H9 (cell line): ENCODE measurements around the gene NPAS3. TPM values are rescaled to one million over a fixed set of nuclear protein-coding genes. Genes with fewer than 3 reads are reported as not detected.

ENCODE experiments used
- DNase-seq: peaks from one replicate; pipeline ENCODE4 v3.0.0-alpha.2; 2017
- H2AFZ ChIP-seq: one replicate; pipeline ENCODE4 v1.6.1; 2013; ENCODE audit warnings: mild to moderate bottlenecking, low read length, control low read depth, moderate library complexity
- H2AK5ac ChIP-seq: 2 replicates; pipeline ENCODE4 v1.6.1; 2013; ENCODE audit warnings: low read length, control low read depth, mixed read lengths; ENCODE audit not compliant: insufficient read length
- H2BK120ac ChIP-seq: one replicate; pipeline ENCODE4 v1.6.1; 2013; ENCODE audit warnings: low read depth, mild to moderate bottlenecking, low read length, control low read depth, inconsistent platforms; ENCODE audit not compliant: poor library complexity, severe bottlenecking
- H2BK12ac ChIP-seq: 2 replicates; pipeline ENCODE4 v1.6.1; 2013; ENCODE audit warnings: low read length, control low read depth, mixed read lengths, low read depth; ENCODE audit not compliant: insufficient read length
- H2BK15ac ChIP-seq: 2 replicates; pipeline ENCODE4 v1.6.1; 2013; ENCODE audit warnings: low read depth, low read length, control low read depth
- H2BK20ac ChIP-seq: one replicate; pipeline ENCODE4 v1.6.1; 2013; ENCODE audit warnings: low read depth, mild to moderate bottlenecking, low read length, control low read depth, inconsistent platforms; ENCODE audit not compliant: poor library complexity, severe bottlenecking
- H2BK5ac ChIP-seq: 2 replicates; pipeline ENCODE4 v1.6.1; 2013; ENCODE audit warnings: low read length, control low read depth, mixed read lengths; ENCODE audit not compliant: insufficient read length
- H3K14ac ChIP-seq: 2 replicates; pipeline ENCODE4 v1.6.1; 2013; ENCODE audit warnings: low read length, control low read depth; ENCODE audit not compliant: insufficient read depth
- H3K18ac ChIP-seq: 2 replicates; pipeline ENCODE4 v1.6.1; 2013; ENCODE audit warnings: low read depth, mild to moderate bottlenecking, mixed read lengths, low read length, control low read depth; ENCODE audit not compliant: insufficient read length
- H3K23ac ChIP-seq: 2 replicates; pipeline ENCODE4 v1.6.1; 2013; ENCODE audit warnings: low read length, control low read depth, mixed read lengths, low read depth; ENCODE audit not compliant: insufficient read length
- H3K23me2 ChIP-seq: 2 replicates; pipeline ENCODE4 v1.6.1; 2013; ENCODE audit warnings: low read depth, mild to moderate bottlenecking, mixed read lengths, low read length, control low read depth; ENCODE audit not compliant: insufficient read length, poor library complexity, severe bottlenecking
- H3K27ac ChIP-seq: 2 replicates; pipeline ENCODE4 v1.5.1; 2013; ENCODE audit warnings: low read length, control low read depth, mixed read lengths, low read depth; ENCODE audit not compliant: insufficient read length
- H3K27me3 ChIP-seq: 2 replicates; pipeline ENCODE4 v1.6.1; 2013; ENCODE audit warnings: low read length, control low read depth, inconsistent platforms; ENCODE audit not compliant: insufficient read depth
- H3K4ac ChIP-seq: 2 replicates; pipeline ENCODE4 v1.6.1; 2013; ENCODE audit warnings: low read depth, mild to moderate bottlenecking, control low read depth, inconsistent platforms, low read length, moderate library complexity
- H3K4me1 ChIP-seq: 2 replicates; pipeline ENCODE4 v1.6.1; 2013; ENCODE audit warnings: low read length, control low read depth, inconsistent platforms; ENCODE audit not compliant: insufficient read depth
- H3K4me2 ChIP-seq: 2 replicates; pipeline ENCODE4 v1.6.1; 2013; ENCODE audit warnings: low read length, control low read depth, mixed read lengths; ENCODE audit not compliant: insufficient read length, insufficient read depth
- H3K56ac ChIP-seq: 2 replicates; pipeline ENCODE4 v1.6.1; 2013; ENCODE audit warnings: low read depth, mild to moderate bottlenecking, mixed read lengths, low read length, control low read depth; ENCODE audit not compliant: insufficient read length
- H3K79me1 ChIP-seq: 2 replicates; pipeline ENCODE4 v1.6.1; 2013; ENCODE audit warnings: low read depth, mild to moderate bottlenecking, moderate library complexity, low read length, control low read depth, inconsistent platforms; ENCODE audit not compliant: insufficient read depth, poor library complexity, severe bottlenecking
- H3K79me2 ChIP-seq: 2 replicates; pipeline ENCODE4 v1.6.1; 2013; ENCODE audit warnings: low read length, control low read depth, inconsistent platforms; ENCODE audit not compliant: insufficient read depth
- H3K9ac ChIP-seq: 2 replicates; pipeline ENCODE4 v1.6.1; 2013; ENCODE audit warnings: low read length, control low read depth, mixed read lengths; ENCODE audit not compliant: insufficient read length; ENCODE audit errors: extremely low read depth
- H3K9me3 ChIP-seq: one replicate; pipeline ENCODE4 v1.6.1; 2013; ENCODE audit warnings: low read depth, low read length, inconsistent platforms; ENCODE audit not compliant: control insufficient read depth
- H3T11ph ChIP-seq: one replicate; pipeline ENCODE4 v1.6.1; 2013; ENCODE audit warnings: mild to moderate bottlenecking, low read length, control low read depth, inconsistent platforms
- H4K20me1 ChIP-seq: one replicate; pipeline ENCODE4 v1.6.1; 2013; ENCODE audit not compliant: control insufficient read depth, insufficient read length, insufficient read depth
- H4K5ac ChIP-seq: 2 replicates; pipeline ENCODE4 v1.6.1; 2013; ENCODE audit warnings: low read depth, mild to moderate bottlenecking, mixed read lengths, low read length, control low read depth; ENCODE audit not compliant: insufficient read length
- H4K8ac ChIP-seq: replicated peaks from 2 replicates; pipeline ENCODE4 v1.6.1; 2013; ENCODE audit warnings: low read length, control low read depth, mixed read lengths, low read depth; ENCODE audit not compliant: insufficient read length
- H4K91ac ChIP-seq: 2 replicates; pipeline ENCODE4 v1.6.1; 2013; ENCODE audit warnings: low read depth, mild to moderate bottlenecking, moderate library complexity, mixed read lengths, low read length, control low read depth; ENCODE audit not compliant: insufficient read length
- H3K27ac Mint-ChIP-seq, 3 experiments: 2 replicates in 2 of 3; 3 replicates in 1 of 3; pipeline ENCODE4 v1.8.0; 2020 to 2021; ENCODE audit warnings: mixed read lengths in 3 of 3, mild to moderate bottlenecking in 1 of 3, moderate library complexity in 1 of 3
- H3K27me3 Mint-ChIP-seq: 2 replicates; pipeline ENCODE4 v1.8.0; 2021; ENCODE audit warnings: low read depth, mild to moderate bottlenecking, moderate library complexity, mixed read lengths
- H3K36me3 Mint-ChIP-seq, 3 experiments: 2 replicates in 2 of 3; 3 replicates in 1 of 3; pipeline ENCODE4 v1.8.0; 2020 to 2021; ENCODE audit warnings: low read depth in 3 of 3, mixed read lengths in 3 of 3; ENCODE audit not compliant: insufficient read depth in 1 of 3
- H3K4me1 Mint-ChIP-seq, 2 experiments: 2 replicates each; pipeline ENCODE4 v1.8.0; 2020; ENCODE audit warnings: mixed read lengths in 2 of 2
- H3K4me3 Mint-ChIP-seq, 2 experiments: 2 replicates in 1 of 2; 3 replicates in 1 of 2; pipeline ENCODE4 v1.8.0; 2020 to 2021; ENCODE audit warnings: mild to moderate bottlenecking in 2 of 2, mixed read lengths in 2 of 2, moderate library complexity in 1 of 2
- H3K9me3 Mint-ChIP-seq, 2 experiments: 2 replicates in 1 of 2; 3 replicates in 1 of 2; pipeline ENCODE4 v1.8.0; 2020; ENCODE audit warnings: mild to moderate bottlenecking in 2 of 2, mixed read lengths in 2 of 2, moderate library complexity in 1 of 2
- CTCF ChIP-seq: fragments of 200-600 bp; sonication (generic); conservative IDR thresholded peaks from 3 replicates; pipeline ENCODE4 v1.8.0; 2021; ENCODE audit warnings: antibody characterized with exemption, mild to moderate bottlenecking
- WGBS: extraction: QIAGEN DNeasy Blood & Tissue Kit; methylation state at CpG from one replicate; pipeline ENCODE4 v1.1.7; 2013; ENCODE audit warnings: missing lambda C conversion rate, low lambda C conversion rate, mixed read lengths; ENCODE audit not compliant: insufficient read length; ENCODE audit errors: extremely low coverage; 5-methylcytosine and 5-hydroxymethylcytosine counted together
- total RNA-seq: library from RNA; stranded (reverse); gene quantifications from 2 replicates; pipeline ENCODE4 v1.2.1, GENCODE V29; 2021

NPAS3 gene
- total RNA-seq, 1 experiment from 2014 or later = 0.17 TPM

- Histone ChIP-seq H3K56ac (no peak overlapping the region), H4K91ac (no peak overlapping the region), H3K23ac (no peak overlapping the region), H3K27me3 (no peaks in the 10 kb centered on the region; the same call in none of the 2 replicates), H2AFZ (no peak overlapping the region), H2BK120ac (no peak overlapping the region), H3K27ac (no peak overlapping the region), H3K4me1 (no peaks in the 10 kb centered on the region; the same call in 1 of the 2 replicates), H2BK15ac (no peak overlapping the region), H3K9me3 (no peaks in the 10 kb centered on the region), H3K14ac (no peak overlapping the region), H3K79me2 (no peaks in the 10 kb centered on the region), H2BK5ac (no peak overlapping the region), H4K20me1 (no peaks in the 10 kb centered on the region), H4K8ac (no peak overlapping the region), H4K5ac (no peak overlapping the region), H3K4me2 (no peak overlapping the region), H3K79me1 (no peaks in the 10 kb centered on the region), H3K9ac (no peak overlapping the region), H2AK5ac (no peak overlapping the region), H3K4ac (no peak overlapping the region), H3T11ph (no peak overlapping the region), H2BK12ac (no peak overlapping the region), H2BK20ac (no peak overlapping the region), H3K23me2 (no peaks in the 10 kb centered on the region), H3K18ac (no peak overlapping the region)
- Mint-ChIP-seq H3K27me3 (no peaks in the 10 kb centered on the region; the same call in 1 of the 2 replicates), H3K27ac (no peak overlapping the region; a peak in 1 of 7 replicates), H3K4me3 (no peak overlapping the region), H3K9me3 (no peaks in the 10 kb centered on the region), H3K36me3 (no peaks in the 10 kb centered on the region), H3K4me1 (peaks cover 16% of the 10 kb centered on the region in 2 experiments)
- TF ChIP-seq CTCF = no peak
- DNase-seq = no peak
- no CpG with 5 or more reads among the region's 2 CpGs for WGBS
Observed at GRCh38 chr14:33131801-33132200, 193.1 kb downstream of the NPAS3 start.
